ENCODE data around the gene VENTX.

Gene VENTX

GRCh38 chr10:133202778-133203651 lies 34.6 kb upstream of the VENTX start:
- DNase-seq = no peak

- DNase-seq = no peak
Observed at GRCh38 chr10:133203652-133204195, 33.9 kb upstream of the VENTX start.

GRCh38 chr10:133204226-133205015 lies 33.2 kb upstream of the VENTX start:
- no peak for DNase-seq

- DNase-seq = no peak
Observed at GRCh38 chr10:133205146-133205545, 32.5 kb upstream of the VENTX start.

- DNase-seq = no peak
Observed at GRCh38 chr10:133206356-133207040, 31.2 kb upstream of the VENTX start.

GRCh38 chr10:133207041-133207600 lies 30.5 kb upstream of the VENTX start:
- no peak for DNase-seq

- no peak for DNase-seq
Observed at GRCh38 chr10:133207627-133208026, 30.0 kb upstream of the VENTX start.

- no peak for DNase-seq
Observed at GRCh38 chr10:133208466-133208865, 29.2 kb upstream of the VENTX start.

GRCh38 chr10:133209117-133209516 lies 28.5 kb upstream of the VENTX start:
- DNase-seq = no peak

GRCh38 chr10:133209641-133210040 lies 28.0 kb upstream of the VENTX start:
- DNase-seq = no peak

- DNase-seq = no peak
Observed at GRCh38 chr10:133210398-133211140, 27.1 kb upstream of the VENTX start.

- DNase-seq = no peak
Observed at GRCh38 chr10:133211141-133211830, 26.4 kb upstream of the VENTX start.

GRCh38 chr10:133211959-133212852 lies 25.4 kb upstream of the VENTX start:
- no peak for DNase-seq

- DNase-seq = no peak
Observed at GRCh38 chr10:133212853-133213494, 24.7 kb upstream of the VENTX start.

- no peak for DNase-seq
Observed at GRCh38 chr10:133213641-133214467, 23.8 kb upstream of the VENTX start.

GRCh38 chr10:133214468-133215410 lies 22.9 kb upstream of the VENTX start:
- DNase-seq = peak; percentile 16

- no peak for DNase-seq
Observed at GRCh38 chr10:133215586-133215985, 22.1 kb upstream of the VENTX start.

GRCh38 chr10:133216776-133217175 lies 20.9 kb upstream of the VENTX start:
- DNase-seq = no peak
